Liver (tissue), 9 donors: ENCODE measurements around the gene FGF12. TPM values are rescaled to one million over a fixed set of nuclear protein-coding genes. Genes with fewer than 3 reads are reported as not detected.

Experiments used
- DNase-seq: peaks from one replicate; pipeline ENCODE4 v3.0.0-alpha.2; 2017; ENCODE audit warnings: low spot score
- H3K27ac ChIP-seq, 2 donors: one replicate each; pipeline ENCODE4 v1.7.0; 2013; ENCODE audit warnings: inconsistent platforms in 2 of 2, low read length in 2 of 2, control low read depth in 1 of 2, low read depth in 1 of 2, mild to moderate bottlenecking in 1 of 2
- H3K27me3 ChIP-seq, 4 donors: one replicate each; pipeline versions ENCODE4 v1.6.1 to v1.7.0; 2013; ENCODE audit warnings: low read length in 3 of 4, inconsistent platforms in 1 of 4, mild to moderate bottlenecking in 1 of 4, moderate library complexity in 1 of 4; ENCODE audit not compliant: control insufficient read depth in 4 of 4, insufficient read depth in 4 of 4
- H3K36me3 ChIP-seq, 4 donors: one replicate each; pipeline versions ENCODE4 v1.6.1 to v1.7.0; 2013; ENCODE audit warnings: low read length in 3 of 4, mild to moderate bottlenecking in 3 of 4, low read depth in 1 of 4, moderate library complexity in 1 of 4; ENCODE audit not compliant: control insufficient read depth in 4 of 4, insufficient read depth in 3 of 4
- H3K4me1 ChIP-seq, 4 donors: one replicate each; pipeline versions ENCODE4 v1.6.1 to v1.7.0; 2013; ENCODE audit warnings: low read length in 3 of 4, mild to moderate bottlenecking in 3 of 4, moderate library complexity in 1 of 4; ENCODE audit not compliant: control insufficient read depth in 4 of 4, insufficient read depth in 4 of 4
- H3K4me3 ChIP-seq, 3 donors: one replicate each; pipeline versions ENCODE4 v1.6.1 to v1.7.0; 2013; ENCODE audit warnings: low read length in 3 of 3, control low read depth in 1 of 3, low read depth in 1 of 3, mild to moderate bottlenecking in 1 of 3
- H3K9ac ChIP-seq, 2 donors: one replicate each; pipeline ENCODE4 v1.7.0; 2013; ENCODE audit warnings: low read length in 2 of 2, mild to moderate bottlenecking in 2 of 2, moderate library complexity in 2 of 2, control low read depth in 1 of 2, low read depth in 1 of 2
- H3K9me3 ChIP-seq, 4 donors: one replicate each; pipeline versions ENCODE4 v1.6.1 to v1.7.0; 2013; ENCODE audit warnings: low read length in 3 of 4; ENCODE audit not compliant: control insufficient read depth in 4 of 4
- ATF3 ChIP-seq: IDR thresholded peaks from 2 replicates; pipeline ENCODE4 v1.6.1; 2016; ENCODE audit warnings: antibody characterized with exemption
- EGR1 ChIP-seq, 2 donors: IDR thresholded peaks; 2 replicates each; pipeline ENCODE4 v1.6.1; 2016 to 2018; ENCODE audit warnings: antibody characterized with exemption in 2 of 2, low read depth in 2 of 2
- FOXA1 ChIP-seq: IDR thresholded peaks from 2 replicates; pipeline ENCODE4 v1.6.1; 2016; ENCODE audit warnings: antibody characterized with exemption
- FOXA2 ChIP-seq: IDR thresholded peaks from 2 replicates; pipeline ENCODE4 v1.6.1; 2016; ENCODE audit warnings: antibody characterized with exemption
- GABPA ChIP-seq, 2 donors: IDR thresholded peaks in 1 of 2; conservative IDR thresholded peaks in 1 of 2; 2 replicates each; pipeline ENCODE4 v1.6.1; 2016; ENCODE audit warnings: antibody characterized with exemption in 2 of 2, mild to moderate bottlenecking in 1 of 2, moderate library complexity in 1 of 2
- HNF4A ChIP-seq, 2 donors: conservative IDR thresholded peaks; 2 replicates each; pipeline ENCODE4 v1.6.1; 2016; ENCODE audit warnings: antibody characterized with exemption in 2 of 2, mild to moderate bottlenecking in 2 of 2
- HNF4G ChIP-seq: IDR thresholded peaks from 2 replicates; pipeline ENCODE4 v1.6.1; 2016; ENCODE audit warnings: antibody characterized with exemption
- JUND ChIP-seq, 2 donors: IDR thresholded peaks; 2 replicates each; pipeline ENCODE4 v1.6.1; 2016; ENCODE audit warnings: antibody characterized with exemption in 2 of 2
- NR2F2 ChIP-seq: IDR thresholded peaks from 2 replicates; pipeline ENCODE4 v1.6.1; 2016; ENCODE audit warnings: antibody characterized with exemption
- RAD21 ChIP-seq, 2 donors: IDR thresholded peaks; 2 replicates each; pipeline ENCODE4 v1.6.1; 2016; ENCODE audit warnings: antibody characterized with exemption in 2 of 2, mild to moderate bottlenecking in 2 of 2
- REST ChIP-seq: IDR thresholded peaks from 2 replicates; pipeline ENCODE4 v1.6.1; 2016; ENCODE audit warnings: antibody characterized with exemption, mild to moderate bottlenecking
- RXRA ChIP-seq, 2 donors: IDR thresholded peaks; 2 replicates each; pipeline ENCODE4 v1.6.1; 2017 to 2018; ENCODE audit warnings: antibody characterized with exemption in 2 of 2, mild to moderate bottlenecking in 1 of 2
- TAF1 ChIP-seq: conservative IDR thresholded peaks from 2 replicates; pipeline ENCODE4 v1.6.1; 2016; ENCODE audit warnings: antibody characterized with exemption, mild to moderate bottlenecking
- YY1 ChIP-seq: IDR thresholded peaks from 2 replicates; pipeline ENCODE4 v1.6.1; 2016; ENCODE audit warnings: antibody characterized with exemption, mild to moderate bottlenecking
- WGBS: extraction: QIAGEN DNeasy Blood & Tissue Kit; methylation state at CpG from one replicate; pipeline ENCODE4 v1.1.7; 2013; 5-methylcytosine and 5-hydroxymethylcytosine counted together
- polyA plus RNA-seq, 2 donors: library from polyadenylated mRNA; stranded (reverse) in 1 of 2; unstranded in 1 of 2; fragments of 200-250 nt in 1 of 2; fragments of >200 nt in 1 of 2; fragmentation: Nextera tagmentation in 1 of 2; extraction: Ambion mirVana in 1 of 2; gene quantifications; one replicate each; pipeline versions ENCODE4 v1.2.1 to v1.2.3, GENCODE V29; 2013 to 2015
- total RNA-seq, 2 donors: library from RNA; depleted of rRNA; stranded (reverse); fragments of >200 nt; gene quantifications; one replicate each; pipeline ENCODE4 v1.2.3, GENCODE V29; 2014
- TF ChIP-seq, protein P1 (sequence below): IDR thresholded peaks from 2 replicates; pipeline ENCODE4 v1.6.1; 2016; ENCODE audit warnings: antibody characterized with exemption
- TF ChIP-seq, protein P2 (sequence below): IDR thresholded peaks from 2 replicates; pipeline ENCODE4 v1.6.1; 2016; ENCODE audit warnings: antibody characterized with exemption
- TF ChIP-seq, protein P3 (sequence below): fragments of 150-350 bp; IDR thresholded peaks from 2 replicates; pipeline ENCODE4 v1.5.1; 2017; ENCODE audit warnings: improper control_type of control experiment, low read depth, low read length; ENCODE audit not compliant: missing input control
- donor health status: healthy.
- donor health status: healthy.
- donor health status: healthy.
- donor health status: healthy.
- donor health status: healthy.

The FGF12 gene
- total and polyA plus RNA-seq, 4 donors, result 0.11 to 0.59 (median 0.19) TPM

DNA sequence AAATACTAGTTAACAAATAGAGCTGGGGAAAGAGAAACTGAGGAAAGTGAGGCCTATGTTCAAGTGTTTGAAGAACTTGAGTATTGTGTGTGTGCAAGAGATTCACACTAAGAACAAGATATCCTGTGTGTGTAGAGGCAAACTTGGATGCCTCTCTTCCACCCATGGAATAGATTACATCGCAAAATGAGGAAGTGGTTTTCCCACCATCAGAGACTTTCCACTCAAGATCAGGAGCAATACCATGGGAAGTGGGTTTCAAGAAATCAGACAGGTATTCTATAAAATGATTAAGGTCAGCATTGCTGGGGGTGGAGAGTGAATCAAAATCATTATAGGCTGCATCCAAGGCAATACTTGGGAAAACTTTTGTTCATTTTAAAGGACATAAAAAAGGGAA, 308.0 kb downstream of the FGF12 start:
- WGBS, result 83% methylated on average over 1 of the region's 1 CpG
- H3K9me3 ChIP-seq, result no peaks in the 10 kb centered on the region
- DNase-seq, result no peak
- H3K4me1 ChIP-seq, result no peaks in the 10 kb centered on the region
- H3K27ac ChIP-seq, result no peak overlapping the region
- TF ChIP-seq RXRA (IDR thresholded peaks at IDR 0.05) (no peak), YY1 (no peak), ATF3 (no peak), FOXA2 (no peak), RAD21 (IDR thresholded peaks at IDR 0.05) (no peak), JUND (IDR thresholded peaks at IDR 0.05) (no peak), EGR1 (IDR thresholded peaks at IDR 0.05; ENCODE audit: low read depth in 2 of 2) (no peak), NR2F2 (no peak), REST (no peak), FOXA1 (no peak)
- TF ChIP-seq, protein P1, sequence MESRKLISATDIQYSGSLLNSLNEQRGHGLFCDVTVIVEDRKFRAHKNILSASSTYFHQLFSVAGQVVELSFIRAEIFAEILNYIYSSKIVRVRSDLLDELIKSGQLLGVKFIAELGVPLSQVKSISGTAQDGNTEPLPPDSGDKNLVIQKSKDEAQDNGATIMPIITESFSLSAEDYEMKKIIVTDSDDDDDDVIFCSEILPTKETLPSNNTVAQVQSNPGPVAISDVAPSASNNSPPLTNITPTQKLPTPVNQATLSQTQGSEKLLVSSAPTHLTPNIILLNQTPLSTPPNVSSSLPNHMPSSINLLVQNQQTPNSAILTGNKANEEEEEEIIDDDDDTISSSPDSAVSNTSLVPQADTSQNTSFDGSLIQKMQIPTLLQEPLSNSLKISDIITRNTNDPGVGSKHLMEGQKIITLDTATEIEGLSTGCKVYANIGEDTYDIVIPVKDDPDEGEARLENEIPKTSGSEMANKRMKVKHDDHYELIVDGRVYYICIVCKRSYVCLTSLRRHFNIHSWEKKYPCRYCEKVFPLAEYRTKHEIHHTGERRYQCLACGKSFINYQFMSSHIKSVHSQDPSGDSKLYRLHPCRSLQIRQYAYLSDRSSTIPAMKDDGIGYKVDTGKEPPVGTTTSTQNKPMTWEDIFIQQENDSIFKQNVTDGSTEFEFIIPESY, result no peak
- TF ChIP-seq, protein P2, sequence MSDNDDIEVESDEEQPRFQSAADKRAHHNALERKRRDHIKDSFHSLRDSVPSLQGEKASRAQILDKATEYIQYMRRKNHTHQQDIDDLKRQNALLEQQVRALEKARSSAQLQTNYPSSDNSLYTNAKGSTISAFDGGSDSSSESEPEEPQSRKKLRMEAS, result no peak
- H3K27me3 ChIP-seq, result no peaks in the 10 kb centered on the region
- no peaks in the 10 kb centered on the region for H3K36me3 ChIP-seq
- no peak overlapping the region for H3K9ac ChIP-seq
- H3K4me3 ChIP-seq, result no peak overlapping the region

GRCh38 chr3:192417559-192418055, 309.7 kb downstream of the FGF12 start:
- Histone ChIP-seq H3K9me3 (no peaks in the 10 kb centered on the region), H3K4me1 (no peaks in the 10 kb centered on the region), H3K27ac (no peak overlapping the region)
- TF ChIP-seq HNF4G (no peak), RXRA (IDR thresholded peaks at IDR 0.05) (no peak), EGR1 (IDR thresholded peaks at IDR 0.05; ENCODE audit: low read depth in 2 of 2) (no peak), NR2F2 (no peak), RAD21 (IDR thresholded peaks at IDR 0.05) (no peak), FOXA1 (no peak), FOXA2 (no peak), HNF4A (conservative IDR thresholded peaks at IDR 0.05) (no peak), TAF1 (no peak), ATF3 (no peak), YY1 (no peak), REST (no peak), GABPA (IDR thresholded peaks at IDR 0.05 in 1 of 2, conservative IDR thresholded peaks at IDR 0.05 in 1 of 2) (no peak)
- TF ChIP-seq, protein P2, result no peak
- TF ChIP-seq, protein P1, result no peak
- TF ChIP-seq, protein P3, sequence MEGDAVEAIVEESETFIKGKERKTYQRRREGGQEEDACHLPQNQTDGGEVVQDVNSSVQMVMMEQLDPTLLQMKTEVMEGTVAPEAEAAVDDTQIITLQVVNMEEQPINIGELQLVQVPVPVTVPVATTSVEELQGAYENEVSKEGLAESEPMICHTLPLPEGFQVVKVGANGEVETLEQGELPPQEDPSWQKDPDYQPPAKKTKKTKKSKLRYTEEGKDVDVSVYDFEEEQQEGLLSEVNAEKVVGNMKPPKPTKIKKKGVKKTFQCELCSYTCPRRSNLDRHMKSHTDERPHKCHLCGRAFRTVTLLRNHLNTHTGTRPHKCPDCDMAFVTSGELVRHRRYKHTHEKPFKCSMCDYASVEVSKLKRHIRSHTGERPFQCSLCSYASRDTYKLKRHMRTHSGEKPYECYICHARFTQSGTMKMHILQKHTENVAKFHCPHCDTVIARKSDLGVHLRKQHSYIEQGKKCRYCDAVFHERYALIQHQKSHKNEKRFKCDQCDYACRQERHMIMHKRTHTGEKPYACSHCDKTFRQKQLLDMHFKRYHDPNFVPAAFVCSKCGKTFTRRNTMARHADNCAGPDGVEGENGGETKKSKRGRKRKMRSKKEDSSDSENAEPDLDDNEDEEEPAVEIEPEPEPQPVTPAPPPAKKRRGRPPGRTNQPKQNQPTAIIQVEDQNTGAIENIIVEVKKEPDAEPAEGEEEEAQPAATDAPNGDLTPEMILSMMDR, result no peak

More at GRCh38 chr3:192417559-192418055, 309.7 kb downstream of the FGF12 start:
- H3K4me3 ChIP-seq, result no peak overlapping the region
- DNase-seq, result no peak
- H3K27me3 ChIP-seq, result peaks cover 0 to under 1% (median 0%) of the 10 kb centered on the region in 4 donors
- H3K36me3 ChIP-seq, result no peaks in the 10 kb centered on the region
- no peak overlapping the region for H3K9ac ChIP-seq
